Left cardiac atrium (tissue), 4 donors: ENCODE measurements around the gene NFILZ. TPM values are rescaled to one million over a fixed set of nuclear protein-coding genes. Genes with fewer than 3 reads are reported as not detected.

Experiments
- ATAC-seq, 2 donors: fragments of 200-7000 bp; cut with Tn5 transposase; one replicate each; pipeline ENCODE4 v1.9.1; 2020; ENCODE audit warnings: mild to moderate bottlenecking in 2 of 2, moderate library complexity in 2 of 2
- DNase-seq: peaks from one replicate; pipeline ENCODE4 v3.0.0-alpha.2; 2020
- intact Hi-C, 2 donors: fragments of 100-400 bp; cut with DNase I; formaldehyde crosslinking; loops; one replicate each; pipeline versions ENCODE4 v1.14.1 to v1.15.1; 2022 to 2023
- total RNA-seq, 2 donors: library from RNA; stranded (reverse); fragmentation: NEBNext Ultra II Directional; extraction: Animal tissue kit (Norgen Biotek cat#: 25700); gene quantifications; one replicate each; pipeline ENCODE4 v1.2.1, GENCODE V29; 2021
- donor health status: DM: no; HTN: yes; CAD: no.
- donor health status: DM: no; HTN: yes; CAD: no; lungs with severe emphysema.
- donor health status: DM: yes; HTN: yes; CAD: no.
- donor health status: Dilated cardiomyopathy.

The NFILZ gene
- total RNA-seq, 2 donors from 2014 or later = not detected

DNA sequence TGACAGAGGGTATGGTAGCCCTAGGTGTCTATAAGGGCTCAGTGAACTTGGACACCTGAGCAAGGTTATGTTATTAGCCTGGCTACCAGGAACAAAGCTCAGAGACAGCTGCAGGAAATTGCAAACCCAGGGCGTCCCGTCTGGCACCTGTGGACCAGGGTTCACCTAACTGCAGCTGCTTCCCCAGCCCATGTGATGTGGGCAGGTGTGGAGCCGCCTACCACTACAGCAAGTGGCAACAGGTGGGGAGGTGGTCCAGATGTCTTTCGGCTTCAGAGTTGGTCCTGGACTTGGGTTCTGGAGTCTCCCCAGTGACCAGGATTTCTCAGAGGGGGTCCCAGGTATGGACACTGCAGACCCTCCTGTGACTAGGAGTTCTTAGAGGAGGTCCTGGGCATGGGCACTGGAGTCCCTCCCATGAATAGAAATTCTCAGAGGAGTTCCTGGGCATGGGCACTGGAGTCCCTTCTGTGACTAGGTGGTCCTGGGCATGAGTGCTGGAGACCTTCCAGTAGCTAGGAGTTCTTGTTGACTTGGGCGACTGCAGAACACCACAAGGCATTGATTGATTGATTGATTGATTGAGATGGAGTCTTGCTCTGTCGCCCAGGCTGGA is 43.0 kb downstream of the NFILZ start:
- ATAC-seq (no peak), DNase-seq (no peak)
- intact Hi-C loops = no loop called here

DNA sequence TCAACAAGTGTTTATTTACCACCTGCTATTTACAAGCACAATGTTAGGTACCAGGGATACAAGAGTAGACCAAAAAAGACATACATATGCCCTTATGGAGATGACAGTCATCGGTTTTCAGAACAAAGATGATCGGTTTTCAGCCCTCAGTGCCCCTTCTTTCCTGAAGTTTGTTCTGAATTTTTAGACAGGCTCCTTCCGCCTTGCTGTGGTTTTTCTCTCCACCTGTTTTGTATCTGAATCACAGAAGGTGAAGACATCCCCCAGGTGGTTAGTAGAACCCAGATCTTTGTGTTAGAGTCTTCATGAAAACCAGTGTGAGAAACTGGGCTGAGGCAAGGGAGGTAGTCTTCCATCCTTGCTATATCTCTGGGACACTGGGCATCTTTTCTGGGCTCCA is 44.6 kb downstream of the NFILZ start:
- DNase-seq = no peak
- no peak for ATAC-seq

GRCh38 chr19:8678244-8678807 is 47.9 kb downstream of the NFILZ start:
- DNase-seq = no peak
- intact Hi-C loops = no loop called here
- ATAC-seq = no peak

More for the DNA sequence above, 44.6 kb downstream of the NFILZ start:
- intact Hi-C loops = no loop called here

Other genes with a start within 250 kb of the NFILZ start
- gene RAB11B, start 240.3 kb upstream of the NFILZ start, total RNA-seq = 100 to 1,000 TPM; 133 to 163 TPM
- 10 to 100 TPM; 81.1 to 87.8 TPM for gene MARCHF2, start 217.3 kb upstream of the NFILZ start, total RNA-seq
- 100 to 1,000 TPM; 102 to 126 TPM for gene HNRNPM, start 185.7 kb upstream of the NFILZ start, total RNA-seq
- gene PRAM1, start 128.0 kb upstream of the NFILZ start, total RNA-seq = 1 to 10 TPM; 1.0 to 1.4 TPM
- gene ZNF414, start 116.5 kb upstream of the NFILZ start, total RNA-seq = 10 to 100 TPM; 13.6 to 16.6 TPM
- 10 to 100 TPM; 13.2 to 19.5 TPM for gene MYO1F, start 53.2 kb upstream of the NFILZ start, total RNA-seq
- 10 to 100 TPM; 10.8 to 12.4 TPM for gene ADAMTS10, start 19.9 kb upstream of the NFILZ start, total RNA-seq
- gene ACTL9, start 68.2 kb downstream of the NFILZ start, total RNA-seq = not detected
- gene OR2Z1, start 91.0 kb downstream of the NFILZ start, total RNA-seq = not detected
- 10 to 100 TPM; 13.3 to 13.5 TPM for gene ZNF558, start 201.7 kb downstream of the NFILZ start, total RNA-seq
- gene MBD3L1, start 201.7 kb downstream of the NFILZ start, total RNA-seq = not detected